ENCODE results near the gene STKLD1. TPM values are rescaled to one million over a fixed set of nuclear protein-coding genes. Genes with fewer than 3 reads are reported as not detected.

Gene STKLD1
- total RNA-seq, 1 donor from 2014 or later, result 0.27 TPM

DNA sequence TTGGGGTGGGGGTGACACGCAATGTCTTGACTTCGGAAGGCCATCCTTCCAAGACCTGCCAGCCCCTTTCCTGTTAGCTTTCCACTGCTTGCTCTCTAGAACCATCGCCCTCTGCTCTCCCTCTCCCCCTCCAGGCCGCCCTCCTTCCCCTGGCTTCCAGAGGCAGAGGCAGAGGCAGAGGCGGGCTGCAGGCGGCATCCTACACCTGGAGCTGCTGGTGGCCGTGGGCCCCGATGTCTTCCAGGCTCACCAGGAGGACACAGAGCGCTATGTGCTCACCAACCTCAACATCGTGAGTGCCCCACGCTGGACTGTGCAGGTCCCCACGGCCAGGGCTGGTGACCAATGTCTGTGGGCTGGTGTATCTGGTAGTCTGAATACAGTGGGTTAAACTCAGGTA lies 48.0 kb downstream of the STKLD1 start:
- intact Hi-C loops (cut with DNase I), result no loop called here
- no peak for ATAC-seq (ENCODE audit: poor library complexity)

DNA sequence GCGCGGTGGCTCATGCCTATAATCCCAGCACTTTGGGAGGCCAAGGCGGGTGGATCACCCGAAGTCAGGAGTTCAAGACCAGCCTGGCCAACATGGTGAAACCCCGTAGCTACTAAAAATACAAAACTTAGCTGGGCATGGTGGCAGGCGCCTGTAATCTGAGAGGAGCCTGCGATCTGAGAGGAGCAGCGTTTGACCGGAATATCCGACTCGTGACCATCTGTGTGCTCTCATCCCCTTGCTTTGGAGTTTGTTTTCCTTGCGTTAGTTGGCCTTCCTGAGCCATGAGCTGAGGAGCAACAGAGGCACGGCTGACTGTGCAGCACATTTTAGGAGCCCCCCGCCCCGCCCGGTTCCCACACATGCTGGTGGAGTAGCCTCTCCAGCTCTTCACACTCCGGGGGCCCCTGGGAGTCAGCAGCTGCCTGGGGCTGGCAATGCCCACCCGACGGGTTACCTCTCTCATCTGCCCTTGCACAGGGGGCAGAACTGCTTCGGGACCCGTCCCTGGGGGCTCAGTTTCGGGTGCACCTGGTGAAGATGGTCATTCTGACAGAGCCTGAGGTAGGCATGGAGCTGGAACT lies 49.0 kb downstream of the STKLD1 start:
- no peak for ATAC-seq (ENCODE audit: poor library complexity)
- intact Hi-C loops (cut with DNase I), result no loop called here
- no peak for DNase-seq

More for the DNA sequence above, 48.0 kb downstream of the STKLD1 start:
- no peak for DNase-seq

DNA sequence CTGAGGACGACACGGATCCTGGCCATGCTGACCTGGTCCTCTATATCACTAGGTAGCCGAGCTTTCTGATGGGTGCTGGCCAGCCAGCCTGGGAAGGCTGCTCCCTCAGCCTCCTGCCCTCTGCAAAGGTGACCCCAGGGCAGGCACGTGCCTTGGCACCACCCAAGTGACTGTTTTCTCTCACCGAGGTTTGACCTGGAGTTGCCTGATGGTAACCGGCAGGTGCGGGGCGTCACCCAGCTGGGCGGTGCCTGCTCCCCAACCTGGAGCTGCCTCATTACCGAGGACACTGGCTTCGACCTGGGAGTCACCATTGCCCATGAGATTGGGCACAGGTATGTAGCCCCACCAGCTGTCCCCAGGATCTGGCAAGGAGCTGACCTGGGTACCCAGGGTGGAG lies 49.8 kb downstream of the STKLD1 start:
- DNase-seq, result no peak
- no peak for ATAC-seq (ENCODE audit: poor library complexity)
- intact Hi-C loops (cut with DNase I), result no loop called here

DNA sequence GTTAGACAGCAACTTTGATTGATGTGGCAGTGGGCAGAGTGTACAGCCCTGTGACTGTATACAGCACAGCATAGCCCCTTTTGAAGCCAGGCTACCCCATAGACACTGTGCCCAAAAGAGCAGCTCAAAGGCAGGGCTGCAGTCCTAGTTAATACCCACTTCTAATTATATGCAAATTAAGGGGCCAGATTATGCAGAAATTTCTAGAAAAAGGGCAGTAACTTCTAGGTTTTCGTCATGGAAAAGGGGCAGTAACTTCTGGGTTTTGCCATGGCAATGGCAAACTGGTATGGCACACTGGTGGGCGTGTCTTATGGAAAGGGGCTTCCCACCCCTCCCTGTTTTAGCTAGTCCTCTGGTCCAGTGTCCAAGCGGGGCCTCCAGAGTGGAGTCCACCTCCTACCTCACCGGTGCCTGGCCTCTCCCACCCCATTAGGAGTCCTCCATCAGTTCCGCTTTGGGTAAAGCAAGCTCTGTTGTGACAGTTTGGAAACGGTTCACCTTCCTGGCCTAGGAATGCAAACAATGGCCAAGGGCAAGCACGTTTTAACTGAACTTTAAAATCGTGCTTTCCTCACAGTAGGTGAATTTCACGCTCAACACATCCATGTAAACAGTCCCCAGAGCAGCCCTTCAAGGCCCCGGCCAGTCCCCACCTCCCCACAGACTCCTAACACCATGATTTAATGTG lies 51.6 kb downstream of the STKLD1 start:
- intact Hi-C loops (cut with DNase I), result no loop called here
- DNase-seq (no peak), ATAC-seq (ENCODE audit: poor library complexity) (no peak)

DNA sequence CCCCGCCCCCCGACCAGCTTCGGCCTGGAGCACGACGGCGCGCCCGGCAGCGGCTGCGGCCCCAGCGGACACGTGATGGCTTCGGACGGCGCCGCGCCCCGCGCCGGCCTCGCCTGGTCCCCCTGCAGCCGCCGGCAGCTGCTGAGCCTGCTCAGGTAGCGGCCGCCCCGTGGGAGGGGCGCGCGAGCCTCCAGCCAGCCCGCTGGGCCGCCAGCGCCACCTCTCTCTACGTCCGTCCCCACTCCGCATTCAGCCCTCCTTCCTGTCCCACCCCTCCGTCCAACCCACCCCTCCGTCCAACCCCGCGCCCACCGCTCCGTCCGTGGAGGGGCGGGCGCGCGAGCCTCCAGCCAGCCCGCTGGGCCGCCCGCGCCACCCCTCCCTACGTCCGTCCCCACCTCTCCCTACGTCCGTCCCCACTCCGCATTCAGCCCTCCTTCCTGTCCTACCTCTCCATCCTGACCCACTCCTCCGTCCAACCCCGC lies 52.5 kb downstream of the STKLD1 start:
- ATAC-seq (ENCODE audit: poor library complexity), result peak; percentile 46
- intact Hi-C loops (cut with DNase I), result no loop called here
- DNase-seq, result no peak

DNA sequence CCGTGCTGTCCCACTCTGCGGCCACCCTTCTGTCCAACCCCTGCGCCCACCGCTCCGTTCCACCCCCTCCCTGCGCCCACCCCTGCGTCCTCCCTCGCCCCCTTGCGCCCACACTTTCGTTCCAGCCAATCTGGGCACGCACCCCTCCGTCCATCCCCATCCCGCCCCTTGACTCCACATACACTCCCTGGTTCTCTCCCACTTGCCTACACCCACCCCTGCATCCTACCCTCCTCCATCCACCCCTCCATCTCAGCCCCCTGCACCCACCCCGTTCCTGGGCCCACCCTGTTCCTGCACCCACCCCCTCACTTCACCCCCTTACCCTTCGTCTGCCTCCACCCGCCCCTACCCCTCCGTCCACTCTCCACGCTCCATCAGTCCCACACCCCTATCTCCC lies 53.0 kb downstream of the STKLD1 start:
- DNase-seq, result no peak
- intact Hi-C loops (cut with DNase I), result no loop called here
- ATAC-seq (ENCODE audit: poor library complexity), result no peak

DNA sequence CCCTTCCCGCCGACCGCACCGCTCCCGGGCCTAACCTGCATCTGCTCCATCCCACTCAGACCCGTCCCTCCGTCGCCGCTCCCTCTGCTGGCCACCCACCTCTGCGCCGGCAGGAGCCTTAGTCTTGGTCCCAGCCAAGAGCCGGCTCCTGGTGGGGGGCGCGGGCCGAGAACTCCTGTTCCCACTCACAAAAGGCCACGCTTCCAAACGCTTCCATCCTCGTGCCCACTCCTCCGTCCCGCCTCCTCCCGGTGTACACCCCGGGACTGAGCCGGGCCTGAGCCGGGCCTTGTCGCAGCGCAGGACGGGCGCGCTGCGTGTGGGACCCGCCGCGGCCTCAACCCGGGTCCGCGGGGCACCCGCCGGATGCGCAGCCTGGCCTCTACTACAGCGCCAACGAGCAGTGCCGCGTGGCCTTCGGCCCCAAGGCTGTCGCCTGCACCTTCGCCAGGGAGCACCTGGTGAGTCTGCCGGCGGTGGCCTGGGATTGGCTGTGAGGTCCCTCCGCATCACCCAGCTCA lies 53.5 kb downstream of the STKLD1 start:
- intact Hi-C loops (cut with DNase I), result no loop called here
- DNase-seq (peak; percentile 61), ATAC-seq (ENCODE audit: poor library complexity) (peak; percentile 66)

DNA sequence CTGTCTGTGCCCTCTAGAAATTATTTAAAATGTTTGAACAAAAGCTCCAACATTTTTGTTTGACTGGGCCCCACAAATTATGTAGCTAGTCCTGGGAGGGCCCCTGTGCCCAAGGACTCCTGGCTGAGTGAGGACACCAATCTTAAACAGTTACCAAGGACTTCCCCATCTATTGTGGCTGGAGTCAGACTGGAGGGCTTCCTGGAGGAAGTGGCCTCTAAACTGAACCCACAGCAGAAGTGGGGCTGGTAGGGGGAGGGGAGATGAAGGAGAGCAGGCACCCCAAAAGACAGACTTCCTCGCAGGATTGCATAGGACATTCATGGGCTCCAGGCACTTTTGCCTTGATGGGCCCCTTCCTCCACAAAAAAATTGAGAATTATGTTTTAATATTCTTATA lies 54.1 kb downstream of the STKLD1 start:
- no peak for ATAC-seq (ENCODE audit: poor library complexity)

DNA sequence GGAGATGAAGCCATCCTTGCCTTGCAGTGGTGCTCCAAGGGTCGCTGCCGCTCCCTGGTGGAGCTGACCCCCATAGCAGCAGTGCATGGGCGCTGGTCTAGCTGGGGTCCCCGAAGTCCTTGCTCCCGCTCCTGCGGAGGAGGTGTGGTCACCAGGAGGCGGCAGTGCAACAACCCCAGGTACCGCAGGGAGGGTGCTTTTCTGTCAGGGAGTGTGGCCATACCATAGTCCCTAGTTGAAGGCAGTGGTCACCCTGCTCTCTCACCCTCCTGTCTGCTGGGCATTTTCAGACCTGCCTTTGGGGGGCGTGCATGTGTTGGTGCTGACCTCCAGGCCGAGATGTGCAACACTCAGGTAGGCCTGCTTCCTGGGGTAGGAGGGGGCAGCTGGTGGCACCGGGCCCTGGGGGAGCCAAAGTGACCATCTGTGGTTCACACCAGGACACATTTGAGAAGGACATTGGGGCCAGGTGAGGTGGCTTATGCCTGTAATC lies 57.2 kb downstream of the STKLD1 start:
- DNase-seq (no peak), ATAC-seq (ENCODE audit: poor library complexity) (no peak)
- intact Hi-C loops (cut with DNase I), result no loop called here

More for the DNA sequence above, 54.1 kb downstream of the STKLD1 start:
- intact Hi-C loops (cut with DNase I), result no loop called here
- DNase-seq, result no peak

DNA sequence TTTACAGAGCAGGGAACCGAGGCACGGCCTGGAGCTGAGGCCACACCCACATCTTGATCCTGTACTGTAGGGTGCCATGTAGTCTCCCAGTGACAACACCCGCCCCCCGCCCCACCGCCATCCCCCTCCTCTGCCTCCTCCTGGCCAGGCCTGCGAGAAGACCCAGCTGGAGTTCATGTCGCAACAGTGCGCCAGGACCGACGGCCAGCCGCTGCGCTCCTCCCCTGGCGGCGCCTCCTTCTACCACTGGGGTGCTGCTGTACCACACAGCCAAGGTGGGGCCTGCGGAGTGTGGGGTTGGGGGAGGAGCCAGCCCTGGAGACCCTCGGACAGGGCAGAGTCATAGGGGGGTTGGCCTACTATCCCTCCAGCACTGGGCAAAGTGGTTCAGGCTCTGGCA lies 60.5 kb downstream of the STKLD1 start:
- intact Hi-C loops (cut with DNase I), result no loop called here
- no peak for DNase-seq
- no peak for ATAC-seq (ENCODE audit: poor library complexity)

DNA sequence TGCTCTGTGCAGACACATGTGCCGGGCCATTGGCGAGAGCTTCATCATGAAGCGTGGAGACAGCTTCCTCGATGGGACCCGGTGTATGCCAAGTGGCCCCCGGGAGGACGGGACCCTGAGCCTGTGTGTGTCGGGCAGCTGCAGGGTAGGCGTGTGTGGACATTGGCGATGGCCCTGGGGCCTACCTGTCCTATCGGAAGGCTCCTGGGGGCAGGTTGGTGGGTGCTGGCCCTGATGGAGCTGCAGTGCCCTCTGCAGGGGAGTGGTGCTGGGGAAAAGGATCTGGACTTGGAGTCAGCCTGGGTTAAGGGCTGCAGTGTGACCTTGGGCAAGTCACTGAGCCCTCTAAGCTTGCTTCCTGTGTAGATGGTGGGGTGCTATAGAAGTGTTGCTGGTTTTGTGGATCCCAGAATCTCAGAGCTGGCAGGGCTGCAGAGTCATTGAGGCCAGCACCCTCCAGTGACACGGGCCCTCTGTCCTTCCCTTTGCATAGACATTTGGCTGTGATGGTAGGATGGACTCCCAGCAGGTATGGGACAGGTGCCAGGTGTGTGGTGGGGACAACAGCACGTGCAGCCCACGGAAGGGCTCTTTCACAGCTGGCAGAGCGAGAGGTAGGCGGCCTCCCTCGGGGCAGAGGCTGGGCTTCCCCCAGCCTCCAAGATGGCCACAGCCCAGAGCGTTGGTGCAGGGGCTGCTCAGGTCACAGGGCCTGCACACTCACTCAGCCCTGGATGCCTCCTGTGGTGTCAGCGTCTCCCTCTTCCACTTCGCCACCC lies 61.8 kb downstream of the STKLD1 start:
- intact Hi-C loops (cut with DNase I), result no loop called here
- ATAC-seq (ENCODE audit: poor library complexity) (no peak), DNase-seq (no peak)

DNA sequence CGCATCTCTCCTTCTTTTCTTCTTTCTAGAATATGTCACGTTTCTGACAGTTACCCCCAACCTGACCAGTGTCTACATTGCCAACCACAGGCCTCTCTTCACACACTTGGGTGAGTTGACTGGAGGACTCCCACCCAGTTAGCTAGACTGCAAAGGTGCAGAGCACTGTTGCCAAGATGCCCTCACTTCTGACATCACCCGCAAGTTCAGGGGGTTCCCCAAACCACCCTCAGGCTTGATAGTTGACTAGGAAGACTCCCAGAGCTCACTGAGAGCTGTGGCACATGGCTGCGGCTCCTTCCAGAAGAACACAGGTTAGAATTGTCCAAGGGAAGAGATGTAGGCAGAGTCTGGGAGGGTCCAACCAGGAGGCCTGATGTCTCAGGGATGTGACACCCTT lies 63.2 kb downstream of the STKLD1 start:
- DNase-seq, result no peak
- ATAC-seq (ENCODE audit: poor library complexity), result no peak
- intact Hi-C loops (cut with DNase I), result no loop called here

DNA sequence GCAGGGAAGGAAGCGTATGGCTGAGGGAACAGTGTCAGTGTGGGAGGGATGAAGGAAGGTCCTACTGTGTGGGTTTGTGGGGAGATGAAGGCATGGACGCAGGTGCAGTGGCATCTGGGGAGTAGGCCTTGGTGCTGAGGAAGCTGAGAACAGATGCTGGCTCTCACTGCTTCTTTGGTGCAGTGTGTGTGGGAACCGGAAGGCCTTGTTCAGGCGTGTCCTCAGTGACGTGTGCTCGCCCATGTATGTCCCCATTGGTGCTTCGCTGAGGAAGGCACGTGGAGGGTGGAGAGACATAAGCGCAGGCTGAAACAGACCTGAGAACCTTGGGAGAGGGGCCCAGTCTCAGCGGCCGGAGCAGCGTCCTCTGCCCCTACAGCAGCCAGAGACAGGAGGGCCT lies 64.7 kb downstream of the STKLD1 start:
- intact Hi-C loops (cut with DNase I), result no loop called here
- ATAC-seq (ENCODE audit: poor library complexity) (no peak), DNase-seq (no peak)

DNA sequence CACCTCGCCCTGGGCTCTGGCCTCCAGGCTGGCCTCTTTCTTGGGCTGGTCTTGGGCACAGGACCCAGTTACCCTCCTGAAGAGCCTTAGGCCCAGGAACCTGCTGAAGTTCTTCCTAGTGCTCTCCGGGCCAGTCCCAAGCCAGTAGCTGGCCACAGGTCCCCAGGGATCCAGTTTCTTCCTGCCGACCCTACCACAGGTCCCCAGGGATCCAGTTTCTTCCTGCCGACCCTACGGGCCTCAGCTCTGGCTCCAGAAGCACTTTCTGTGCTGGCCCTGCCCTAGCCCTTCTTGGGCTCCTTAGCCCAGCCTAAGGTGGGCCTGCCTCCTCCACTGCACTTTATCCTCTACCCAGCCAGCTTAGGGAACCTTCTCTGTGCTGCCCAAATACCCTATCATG lies 65.4 kb downstream of the STKLD1 start:
- DNase-seq (no peak), ATAC-seq (ENCODE audit: poor library complexity) (no peak)
- intact Hi-C loops (cut with DNase I), result no loop called here

DNA sequence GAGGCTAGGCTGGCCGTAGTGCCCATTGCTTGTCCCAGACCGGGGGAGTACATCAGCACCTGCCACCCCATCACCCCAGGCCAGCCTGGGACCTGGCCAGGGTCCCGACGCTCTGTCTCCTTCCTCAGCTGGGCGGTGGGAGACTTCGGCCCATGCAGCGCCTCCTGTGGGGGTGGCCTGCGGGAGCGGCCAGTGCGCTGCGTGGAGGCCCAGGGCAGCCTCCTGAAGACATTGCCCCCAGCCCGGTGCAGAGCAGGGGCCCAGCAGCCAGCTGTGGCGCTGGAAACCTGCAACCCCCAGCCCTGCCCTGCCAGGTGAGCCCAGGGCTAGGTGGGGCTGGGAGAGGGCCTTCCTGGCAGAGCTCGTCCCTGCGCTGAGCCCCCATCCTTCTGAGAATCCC lies 67.1 kb downstream of the STKLD1 start:
- intact Hi-C loops (cut with DNase I), result no loop called here
- ATAC-seq (ENCODE audit: poor library complexity) (no peak), DNase-seq (no peak)

DNA sequence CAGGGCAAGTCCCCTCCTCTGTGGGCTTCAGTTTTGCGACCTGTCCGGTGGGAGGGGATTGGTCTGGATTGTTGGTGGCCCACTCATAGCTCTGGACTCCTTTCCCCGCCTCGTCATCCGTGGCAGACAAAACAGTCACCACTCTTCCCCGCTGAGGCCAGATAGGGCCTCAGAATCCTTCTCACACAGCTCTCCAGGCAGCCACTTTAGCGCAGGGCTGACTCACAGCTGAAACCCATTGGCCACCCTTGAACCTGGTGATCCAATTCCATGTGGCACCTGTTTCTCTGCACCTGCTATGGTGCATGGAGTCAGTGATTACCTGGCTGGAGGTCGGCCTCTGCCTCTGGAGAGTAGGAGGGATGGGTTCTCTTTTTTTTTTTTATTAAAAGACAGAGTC lies 67.8 kb downstream of the STKLD1 start:
- ATAC-seq (ENCODE audit: poor library complexity) (no peak), DNase-seq (no peak)
- intact Hi-C loops (cut with DNase I), result no loop called here

DNA sequence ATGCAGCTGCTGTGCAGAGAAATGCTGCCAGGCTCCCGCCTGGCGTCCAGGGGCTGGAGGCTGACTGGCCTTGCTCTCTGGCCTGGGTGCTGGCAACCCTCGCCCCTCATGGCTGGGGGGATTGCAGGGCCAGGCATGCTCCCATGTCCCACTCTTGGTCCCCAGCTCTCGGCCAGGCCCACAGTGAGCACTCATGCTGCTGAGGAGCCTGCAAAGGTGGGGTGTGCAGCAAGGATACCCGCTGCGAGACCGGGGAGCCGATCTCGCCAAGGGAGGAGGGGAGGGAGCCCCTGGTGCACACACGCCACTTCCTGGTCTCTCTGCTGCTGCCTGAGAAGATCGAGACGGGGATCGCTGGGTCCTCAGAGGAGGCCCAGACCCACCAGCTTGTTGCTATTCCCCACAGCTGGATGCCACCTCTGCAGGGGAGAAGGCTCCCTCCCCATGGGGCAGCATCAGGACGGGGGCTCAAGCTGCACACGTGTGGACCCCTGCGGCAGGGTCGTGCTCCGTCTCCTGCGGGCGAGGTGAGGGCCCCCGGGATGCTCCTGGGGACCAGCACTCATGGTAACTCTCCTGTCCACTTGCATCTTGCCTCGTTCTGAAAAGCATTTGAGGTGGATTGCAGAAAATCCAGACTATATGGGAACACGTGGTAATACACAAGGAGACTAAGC lies 69.3 kb downstream of the STKLD1 start:
- ATAC-seq (ENCODE audit: poor library complexity) (no peak), DNase-seq (no peak)
- intact Hi-C loops (cut with DNase I), result no loop called here

DNA sequence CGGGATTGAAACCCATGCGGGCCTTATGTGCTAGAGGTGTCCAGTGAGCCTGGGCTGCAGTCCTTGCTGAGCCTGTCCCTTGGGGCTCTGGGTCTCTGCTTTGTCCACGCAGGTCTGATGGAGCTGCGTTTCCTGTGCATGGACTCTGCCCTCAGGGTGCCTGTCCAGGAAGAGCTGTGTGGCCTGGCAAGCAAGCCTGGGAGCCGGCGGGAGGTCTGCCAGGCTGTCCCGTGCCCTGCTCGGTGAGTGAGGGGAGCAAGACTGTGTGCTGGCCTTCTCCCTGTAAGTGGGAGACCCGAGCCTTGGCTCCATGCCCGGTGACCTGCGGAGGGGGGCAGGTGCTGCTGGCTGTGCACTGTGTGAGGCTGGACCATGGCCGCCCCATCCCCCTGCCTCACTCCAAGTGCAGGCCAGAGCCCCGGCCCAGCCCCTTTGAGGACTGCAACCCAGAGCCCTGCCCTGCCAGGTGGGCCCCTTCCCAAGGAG lies 72.4 kb downstream of the STKLD1 start:
- DNase-seq, result no peak

DNA sequence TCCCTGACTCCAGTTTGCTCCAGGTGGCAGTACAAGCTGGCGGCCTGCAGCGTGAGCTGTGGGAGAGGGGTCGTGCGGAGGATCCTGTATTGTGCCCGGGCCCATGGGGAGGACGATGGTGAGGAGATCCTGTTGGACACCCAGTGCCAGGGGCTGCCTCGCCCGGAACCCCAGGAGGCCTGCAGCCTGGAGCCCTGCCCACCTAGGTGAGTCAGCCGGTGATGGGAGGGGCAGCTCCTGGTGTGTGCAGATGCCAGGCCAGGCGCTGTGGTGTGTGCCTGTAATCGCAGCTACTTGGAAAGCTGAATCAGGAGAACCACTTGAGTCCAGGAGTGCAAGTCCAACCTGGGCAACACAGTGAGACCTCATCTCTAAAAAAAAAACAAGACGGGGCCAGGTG lies 73.6 kb downstream of the STKLD1 start:
- DNase-seq (no peak), ATAC-seq (ENCODE audit: poor library complexity) (no peak)
- intact Hi-C loops (cut with DNase I), result no loop called here

More for the DNA sequence above, 72.4 kb downstream of the STKLD1 start:
- ATAC-seq (ENCODE audit: poor library complexity), result no peak
- intact Hi-C loops (cut with DNase I), result no loop called here

Data from Right ventricle myocardium superior (tissue), 1 donor.